PFSK-1 (cell line): Measurements from ENCODE around the gene TMEM238.

Source experiments
- FOXP2 ChIP-seq: optimal IDR thresholded peaks from 2 replicates; pipeline ENCODE3; 2011; ENCODE audit warnings: borderline replicate concordance, control low read depth, inconsistent platforms; ENCODE audit not compliant: insufficient read depth; ENCODE audit errors: extremely low read length, extremely low read depth
- POLR2AphosphoS5 ChIP-seq: IDR thresholded peaks from 2 replicates; pipeline ENCODE4 v1.6.1; 2012; ENCODE audit warnings: low read depth, mild to moderate bottlenecking, control low read depth, low read length, moderate library complexity
- SIN3A ChIP-seq: IDR thresholded peaks from 2 replicates; pipeline ENCODE4 v1.6.1; 2012; ENCODE audit warnings: mild to moderate bottlenecking, low read length, moderate library complexity, borderline replicate concordance; ENCODE audit not compliant: insufficient read depth
- TAF1 ChIP-seq: IDR thresholded peaks from 2 replicates; pipeline ENCODE4 v1.6.1; 2012; ENCODE audit warnings: low read length, control low read depth, borderline replicate concordance; ENCODE audit not compliant: insufficient read depth
- TF ChIP-seq, protein P1 (sequence below), 2 experiments: IDR thresholded peaks; 2 replicates each; pipeline versions ENCODE4 v1.6.1 to v1.8.0; 2011 to 2012; ENCODE audit warnings: low read depth in 2 of 2, low read length in 2 of 2, control low read depth in 1 of 2, inconsistent platforms in 1 of 2, mild to moderate bottlenecking in 1 of 2, moderate library complexity in 1 of 2; ENCODE audit not compliant: insufficient read depth in 1 of 2

The TMEM238 gene

GRCh38 chr19:55355213-55355821 lies 28.8 kb downstream of the TMEM238 start:
- TF ChIP-seq TAF1 = no peak
- TF ChIP-seq, protein P1, sequence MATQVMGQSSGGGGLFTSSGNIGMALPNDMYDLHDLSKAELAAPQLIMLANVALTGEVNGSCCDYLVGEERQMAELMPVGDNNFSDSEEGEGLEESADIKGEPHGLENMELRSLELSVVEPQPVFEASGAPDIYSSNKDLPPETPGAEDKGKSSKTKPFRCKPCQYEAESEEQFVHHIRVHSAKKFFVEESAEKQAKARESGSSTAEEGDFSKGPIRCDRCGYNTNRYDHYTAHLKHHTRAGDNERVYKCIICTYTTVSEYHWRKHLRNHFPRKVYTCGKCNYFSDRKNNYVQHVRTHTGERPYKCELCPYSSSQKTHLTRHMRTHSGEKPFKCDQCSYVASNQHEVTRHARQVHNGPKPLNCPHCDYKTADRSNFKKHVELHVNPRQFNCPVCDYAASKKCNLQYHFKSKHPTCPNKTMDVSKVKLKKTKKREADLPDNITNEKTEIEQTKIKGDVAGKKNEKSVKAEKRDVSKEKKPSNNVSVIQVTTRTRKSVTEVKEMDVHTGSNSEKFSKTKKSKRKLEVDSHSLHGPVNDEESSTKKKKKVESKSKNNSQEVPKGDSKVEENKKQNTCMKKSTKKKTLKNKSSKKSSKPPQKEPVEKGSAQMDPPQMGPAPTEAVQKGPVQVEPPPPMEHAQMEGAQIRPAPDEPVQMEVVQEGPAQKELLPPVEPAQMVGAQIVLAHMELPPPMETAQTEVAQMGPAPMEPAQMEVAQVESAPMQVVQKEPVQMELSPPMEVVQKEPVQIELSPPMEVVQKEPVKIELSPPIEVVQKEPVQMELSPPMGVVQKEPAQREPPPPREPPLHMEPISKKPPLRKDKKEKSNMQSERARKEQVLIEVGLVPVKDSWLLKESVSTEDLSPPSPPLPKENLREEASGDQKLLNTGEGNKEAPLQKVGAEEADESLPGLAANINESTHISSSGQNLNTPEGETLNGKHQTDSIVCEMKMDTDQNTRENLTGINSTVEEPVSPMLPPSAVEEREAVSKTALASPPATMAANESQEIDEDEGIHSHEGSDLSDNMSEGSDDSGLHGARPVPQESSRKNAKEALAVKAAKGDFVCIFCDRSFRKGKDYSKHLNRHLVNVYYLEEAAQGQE (IDR thresholded peaks at IDR 0.05; ENCODE audit: insufficient read depth in 1 of 2, low read depth in 2 of 2, low read length in 2 of 2) = no peak
- no peak for TF ChIP-seq FOXP2
- TF ChIP-seq SIN3A = no peak
- no peak for TF ChIP-seq POLR2AphosphoS5

DNA sequence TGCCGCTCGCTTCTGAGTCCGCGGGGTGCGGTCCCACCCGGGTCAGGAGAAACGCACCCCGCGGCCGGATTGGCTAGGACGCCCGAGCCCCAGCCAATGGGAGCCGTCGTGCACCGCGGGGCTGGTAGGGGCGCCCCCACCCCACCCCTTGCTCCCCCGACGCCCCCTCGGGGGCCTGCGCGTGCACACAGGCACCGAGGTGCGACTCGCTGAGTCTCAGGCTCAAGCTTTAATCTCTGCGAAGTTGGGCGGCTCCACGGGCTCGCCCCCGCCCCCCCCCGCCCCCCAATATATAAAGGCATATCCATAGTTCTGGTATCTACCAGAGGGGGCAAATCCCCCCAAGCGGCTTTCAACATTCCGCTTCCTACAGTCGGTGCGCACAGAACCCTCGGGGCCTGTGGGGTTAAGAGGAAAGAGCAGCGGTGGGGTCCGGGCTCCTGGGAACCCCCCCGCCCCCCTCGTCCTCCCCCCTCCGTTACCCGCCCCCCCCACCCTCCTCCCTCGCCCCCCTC lies 29.3 kb downstream of the TMEM238 start, which contains the start of gene COX6B2:
Gene COX6B2 (minus strand): TSS at position 22 of the 515 bp plus-strand sequence. CDS start 198 bp downstream, outside the sequence.
- TF ChIP-seq POLR2AphosphoS5 (no peak), TAF1 (no peak), FOXP2 (no peak), SIN3A (no peak)
- TF ChIP-seq, protein P1 (IDR thresholded peaks at IDR 0.05; ENCODE audit: insufficient read depth in 1 of 2, low read depth in 2 of 2, low read length in 2 of 2) = no peak

- TF ChIP-seq POLR2AphosphoS5 (no peak), SIN3A (no peak), TAF1 (no peak), FOXP2 (no peak)
- TF ChIP-seq, protein P1 (IDR thresholded peaks at IDR 0.05; ENCODE audit: insufficient read depth in 1 of 2, low read depth in 2 of 2, low read length in 2 of 2) = no peak
Observed at GRCh38 chr19:55353803-55354697, 30.0 kb downstream of the TMEM238 start.

GRCh38 chr19:55353356-55353802 lies 30.7 kb downstream of the TMEM238 start:
- TF ChIP-seq FOXP2 = no peak

DNA sequence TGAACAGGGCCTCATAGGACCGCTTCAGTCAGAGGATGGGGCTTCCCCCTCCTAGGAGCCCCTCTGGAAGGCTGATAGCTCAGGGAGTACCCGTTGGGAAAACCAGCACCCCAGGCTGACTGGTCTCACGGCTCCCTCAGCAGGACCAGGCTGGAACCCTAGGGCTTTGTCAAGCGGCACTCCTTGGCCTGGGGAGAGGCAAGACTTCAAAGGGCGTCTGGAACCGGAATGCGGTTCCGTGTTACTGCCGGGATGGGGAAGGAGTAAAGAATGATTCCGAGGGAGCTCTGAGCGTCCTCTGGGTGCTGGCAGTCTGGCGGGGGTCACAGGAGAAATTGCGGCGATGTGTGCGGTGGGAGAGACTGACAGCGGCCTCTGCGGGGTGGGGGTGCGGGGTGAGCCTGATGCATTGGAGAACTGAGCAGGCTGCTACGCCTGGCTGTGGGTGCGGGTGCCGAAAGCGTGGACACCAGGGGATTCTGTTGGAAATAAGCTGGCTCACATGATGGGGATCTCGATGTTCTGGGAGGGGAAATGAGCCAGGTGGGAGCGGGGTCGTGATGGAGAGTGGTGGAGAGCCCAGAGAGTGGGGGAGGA lies 31.4 kb downstream of the TMEM238 start:
- no peak for TF ChIP-seq FOXP2
- TF ChIP-seq, protein P1 (IDR thresholded peaks at IDR 0.05; ENCODE audit: insufficient read depth in 1 of 2, low read depth in 2 of 2, low read length in 2 of 2) = no peak
